ENCODE measurements around the gene MRPL45. TPM values are rescaled to one million over a fixed set of nuclear protein-coding genes. Genes with fewer than 3 reads are reported as not detected.

Gene MRPL45
- total and polyA plus RNA-seq, 4 donors = 16.9 to 22.2 (median 19.0) TPM

DNA sequence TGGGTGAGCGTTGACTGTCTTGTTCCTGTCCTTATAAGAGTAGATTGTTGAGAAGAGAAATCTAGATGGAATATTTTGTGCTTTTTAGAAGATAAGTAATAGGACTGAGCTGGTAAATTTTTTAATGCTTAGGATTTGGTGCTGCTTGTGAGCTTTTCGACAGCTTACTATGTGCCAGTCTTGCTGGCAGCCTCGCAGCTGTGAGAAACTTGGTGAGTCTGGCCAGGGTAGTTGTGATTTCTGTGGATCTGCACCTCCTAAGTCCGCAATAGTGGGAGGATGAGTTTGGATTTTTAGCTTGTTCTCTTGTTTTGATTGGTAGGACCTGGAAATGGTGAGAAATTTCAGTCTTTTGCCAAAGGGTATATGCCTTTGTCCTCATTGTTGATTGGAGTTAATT lies 58.3 kb downstream of the MRPL45 start:
- DNase-seq (ENCODE audit: low spot score) = no peak
- TF ChIP-seq RXRA (IDR thresholded peaks at IDR 0.05) (no peak), JUND (IDR thresholded peaks at IDR 0.05) (no peak), HNF4A (conservative IDR thresholded peaks at IDR 0.05) (no peak), GABPA (IDR thresholded peaks at IDR 0.05 in 1 of 2, conservative IDR thresholded peaks at IDR 0.05 in 1 of 2) (no peak), REST (IDR thresholded peaks at IDR 0.05) (no peak), FOXA2 (IDR thresholded peaks at IDR 0.05) (no peak), FOXA1 (IDR thresholded peaks at IDR 0.05) (no peak), SP1 (IDR thresholded peaks at IDR 0.05) (no peak), YY1 (IDR thresholded peaks at IDR 0.05) (no peak), TAF1 (conservative IDR thresholded peaks at IDR 0.05) (no peak), CTCF (IDR thresholded peaks at IDR 0.05; ENCODE audit: low read depth, low read length, missing input control) (no peak)
- TF ChIP-seq, protein P1, sequence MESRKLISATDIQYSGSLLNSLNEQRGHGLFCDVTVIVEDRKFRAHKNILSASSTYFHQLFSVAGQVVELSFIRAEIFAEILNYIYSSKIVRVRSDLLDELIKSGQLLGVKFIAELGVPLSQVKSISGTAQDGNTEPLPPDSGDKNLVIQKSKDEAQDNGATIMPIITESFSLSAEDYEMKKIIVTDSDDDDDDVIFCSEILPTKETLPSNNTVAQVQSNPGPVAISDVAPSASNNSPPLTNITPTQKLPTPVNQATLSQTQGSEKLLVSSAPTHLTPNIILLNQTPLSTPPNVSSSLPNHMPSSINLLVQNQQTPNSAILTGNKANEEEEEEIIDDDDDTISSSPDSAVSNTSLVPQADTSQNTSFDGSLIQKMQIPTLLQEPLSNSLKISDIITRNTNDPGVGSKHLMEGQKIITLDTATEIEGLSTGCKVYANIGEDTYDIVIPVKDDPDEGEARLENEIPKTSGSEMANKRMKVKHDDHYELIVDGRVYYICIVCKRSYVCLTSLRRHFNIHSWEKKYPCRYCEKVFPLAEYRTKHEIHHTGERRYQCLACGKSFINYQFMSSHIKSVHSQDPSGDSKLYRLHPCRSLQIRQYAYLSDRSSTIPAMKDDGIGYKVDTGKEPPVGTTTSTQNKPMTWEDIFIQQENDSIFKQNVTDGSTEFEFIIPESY (IDR thresholded peaks at IDR 0.05) = no peak
- TF ChIP-seq, protein P2, sequence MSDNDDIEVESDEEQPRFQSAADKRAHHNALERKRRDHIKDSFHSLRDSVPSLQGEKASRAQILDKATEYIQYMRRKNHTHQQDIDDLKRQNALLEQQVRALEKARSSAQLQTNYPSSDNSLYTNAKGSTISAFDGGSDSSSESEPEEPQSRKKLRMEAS (IDR thresholded peaks at IDR 0.05) = no peak
- TF ChIP-seq, protein P3, sequence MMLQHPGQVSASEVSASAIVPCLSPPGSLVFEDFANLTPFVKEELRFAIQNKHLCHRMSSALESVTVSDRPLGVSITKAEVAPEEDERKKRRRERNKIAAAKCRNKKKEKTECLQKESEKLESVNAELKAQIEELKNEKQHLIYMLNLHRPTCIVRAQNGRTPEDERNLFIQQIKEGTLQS (IDR thresholded peaks at IDR 0.05) = no peak
- H3K27me3 ChIP-seq (ENCODE audit: control insufficient read depth in 4 of 4, insufficient read depth in 4 of 4, low read length in 3 of 4) = no peaks in the 10 kb centered on the region
- H3K4me3 ChIP-seq (ENCODE audit: low read depth in 1 of 3, low read length in 3 of 3) = no peak overlapping the region
- WGBS = 98% methylated on average over 4 of the region's 4 CpGs
- H3K27ac ChIP-seq (ENCODE audit: low read depth in 1 of 2, low read length in 2 of 2) = no peak overlapping the region
- H3K9ac ChIP-seq (ENCODE audit: low read depth in 1 of 2, low read length in 2 of 2) = no peak overlapping the region
- H3K36me3 ChIP-seq (ENCODE audit: control insufficient read depth in 4 of 4, insufficient read depth in 3 of 4, low read depth in 1 of 4, low read length in 3 of 4) = no peaks in the 10 kb centered on the region
- H3K4me1 ChIP-seq (ENCODE audit: control insufficient read depth in 4 of 4, insufficient read depth in 4 of 4, low read length in 3 of 4) = peaks cover 6 to 34% (median 17%) of the 10 kb centered on the region in 4 donors
- no peaks in the 10 kb centered on the region for H3K9me3 ChIP-seq (ENCODE audit: control insufficient read depth in 4 of 4, low read length in 3 of 4)

DNA sequence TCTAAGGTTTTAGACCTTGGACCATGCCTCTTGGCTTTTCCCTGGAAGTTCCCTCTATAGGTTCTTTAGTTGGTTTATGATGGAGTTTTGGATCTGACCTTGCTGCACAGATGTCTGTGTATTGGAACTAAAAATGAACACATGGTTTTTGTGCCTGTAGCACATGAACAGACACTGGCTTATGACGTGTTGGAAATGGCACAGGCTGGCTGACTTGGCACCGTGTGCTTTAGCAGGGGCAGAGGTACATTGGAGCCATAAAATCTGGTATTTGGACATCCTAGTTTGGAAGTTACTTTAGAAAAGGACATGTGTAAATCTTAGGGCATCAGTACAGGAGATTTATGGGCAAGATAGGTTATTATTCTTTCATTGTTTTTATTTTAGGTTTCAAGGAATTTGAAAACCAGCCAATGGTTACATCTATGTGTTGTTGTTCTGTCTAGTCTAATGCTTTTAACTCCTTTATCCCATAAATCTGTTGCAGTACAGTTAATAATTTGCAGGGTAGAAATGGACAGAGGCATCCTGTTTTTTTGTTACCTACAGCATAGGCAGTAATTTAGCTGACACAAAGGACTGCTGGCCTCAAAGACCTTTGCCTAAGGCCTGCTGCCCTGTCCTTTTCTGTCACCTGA lies 60.6 kb downstream of the MRPL45 start:
- 44% methylated on average over 2 of the region's 2 CpGs for WGBS
- no peak for TF ChIP-seq NR2F2 (IDR thresholded peaks at IDR 0.05)
- TF ChIP-seq FOXA2 (IDR thresholded peaks at IDR 0.05) = no peak
- peak in 1 of 2 donors; percentile 8 for TF ChIP-seq HNF4A (conservative IDR thresholded peaks at IDR 0.05)
- H3K27me3 ChIP-seq (ENCODE audit: control insufficient read depth in 4 of 4, insufficient read depth in 4 of 4, low read length in 3 of 4) = no peaks in the 10 kb centered on the region
- no peak overlapping the region for H3K4me3 ChIP-seq (ENCODE audit: low read depth in 1 of 3, low read length in 3 of 3)
- H3K27ac ChIP-seq (ENCODE audit: low read depth in 1 of 2, low read length in 2 of 2) = no peak overlapping the region
- no peaks in the 10 kb centered on the region for H3K9me3 ChIP-seq (ENCODE audit: control insufficient read depth in 4 of 4, low read length in 3 of 4)
- no peak overlapping the region for H3K9ac ChIP-seq (ENCODE audit: low read depth in 1 of 2, low read length in 2 of 2)
- DNase-seq (ENCODE audit: low spot score) = no peak
- H3K4me1 ChIP-seq (ENCODE audit: control insufficient read depth in 4 of 4, insufficient read depth in 4 of 4, low read length in 3 of 4) = peaks cover 6 to 34% (median 17%) of the 10 kb centered on the region in 4 donors
- no peaks in the 10 kb centered on the region for H3K36me3 ChIP-seq (ENCODE audit: control insufficient read depth in 4 of 4, insufficient read depth in 3 of 4, low read depth in 1 of 4, low read length in 3 of 4)

Data from liver (tissue), 9 donors.